ENCODE results near the gene CTDP1.
A peak's percentile ranks its signal among the peaks of the same experiment; 100 is the strongest.

CTDP1 gene

DNA sequence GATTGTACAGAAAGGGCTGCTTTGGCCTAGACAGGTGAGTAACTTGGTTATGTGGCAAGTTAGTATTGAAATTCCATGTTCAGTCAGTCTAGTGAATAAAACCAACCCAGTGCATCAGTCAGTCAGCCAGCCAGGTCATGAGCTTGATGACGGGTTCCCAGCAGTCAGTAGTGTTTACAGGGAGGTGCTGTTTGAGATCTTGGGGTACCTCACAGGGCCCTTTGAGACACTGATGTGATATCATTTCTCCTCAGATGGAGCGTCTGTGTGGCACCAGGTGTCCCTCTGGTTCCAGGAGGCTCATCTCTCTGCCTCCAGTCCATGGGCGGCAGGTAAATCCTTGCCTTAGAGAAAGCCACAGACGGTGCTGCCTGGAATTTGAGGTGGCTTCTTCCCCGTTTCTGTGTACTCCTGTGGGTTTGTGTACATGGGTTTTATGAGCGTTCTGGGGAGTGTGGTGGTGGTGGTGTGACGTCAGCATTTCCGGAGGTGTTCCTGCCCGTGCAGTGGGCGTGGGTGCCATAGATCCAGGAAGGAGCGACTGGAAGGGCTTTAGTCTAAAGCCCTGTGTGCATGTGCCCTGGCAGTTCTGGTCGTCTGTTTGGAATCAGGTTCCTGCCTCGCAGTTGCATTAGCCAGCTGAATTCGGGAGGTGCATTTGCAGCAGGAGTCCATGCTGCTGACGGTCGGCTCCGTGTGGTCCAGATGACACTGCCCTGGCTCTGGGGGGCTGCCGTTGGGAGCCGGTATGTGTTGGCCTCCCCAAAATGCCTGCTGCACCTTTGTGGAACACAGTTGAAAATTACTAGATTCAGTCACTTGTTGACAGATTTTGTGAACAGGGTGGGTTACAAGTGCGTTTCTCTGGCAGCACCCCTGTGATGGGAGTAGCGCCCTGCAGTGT lies 2.1 kb downstream of the CTDP1 start:
- in situ Hi-C loops (cut with MboI; ENCODE audit: low pct_unique_long_range_greater_than_20kb, low sequenced_read_pairs, unreplicated experiment) = no loop called here
- DNase-seq (ENCODE audit: low spot score) = no peak
- TF ChIP-seq, protein P1, sequence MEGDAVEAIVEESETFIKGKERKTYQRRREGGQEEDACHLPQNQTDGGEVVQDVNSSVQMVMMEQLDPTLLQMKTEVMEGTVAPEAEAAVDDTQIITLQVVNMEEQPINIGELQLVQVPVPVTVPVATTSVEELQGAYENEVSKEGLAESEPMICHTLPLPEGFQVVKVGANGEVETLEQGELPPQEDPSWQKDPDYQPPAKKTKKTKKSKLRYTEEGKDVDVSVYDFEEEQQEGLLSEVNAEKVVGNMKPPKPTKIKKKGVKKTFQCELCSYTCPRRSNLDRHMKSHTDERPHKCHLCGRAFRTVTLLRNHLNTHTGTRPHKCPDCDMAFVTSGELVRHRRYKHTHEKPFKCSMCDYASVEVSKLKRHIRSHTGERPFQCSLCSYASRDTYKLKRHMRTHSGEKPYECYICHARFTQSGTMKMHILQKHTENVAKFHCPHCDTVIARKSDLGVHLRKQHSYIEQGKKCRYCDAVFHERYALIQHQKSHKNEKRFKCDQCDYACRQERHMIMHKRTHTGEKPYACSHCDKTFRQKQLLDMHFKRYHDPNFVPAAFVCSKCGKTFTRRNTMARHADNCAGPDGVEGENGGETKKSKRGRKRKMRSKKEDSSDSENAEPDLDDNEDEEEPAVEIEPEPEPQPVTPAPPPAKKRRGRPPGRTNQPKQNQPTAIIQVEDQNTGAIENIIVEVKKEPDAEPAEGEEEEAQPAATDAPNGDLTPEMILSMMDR (IDR thresholded peaks at IDR 0.05; ENCODE audit: extremely low read depth, insufficient read depth, missing control alignments) = no peak

GRCh38 chr18:79682481-79682880 lies 2.9 kb downstream of the CTDP1 start:
- TF ChIP-seq, protein P1 (IDR thresholded peaks at IDR 0.05; ENCODE audit: extremely low read depth, insufficient read depth, missing control alignments) = no peak
- DNase-seq (ENCODE audit: low spot score) = no peak
- in situ Hi-C loops (cut with MboI; ENCODE audit: low pct_unique_long_range_greater_than_20kb, low sequenced_read_pairs, unreplicated experiment) = no loop called here

DNA sequence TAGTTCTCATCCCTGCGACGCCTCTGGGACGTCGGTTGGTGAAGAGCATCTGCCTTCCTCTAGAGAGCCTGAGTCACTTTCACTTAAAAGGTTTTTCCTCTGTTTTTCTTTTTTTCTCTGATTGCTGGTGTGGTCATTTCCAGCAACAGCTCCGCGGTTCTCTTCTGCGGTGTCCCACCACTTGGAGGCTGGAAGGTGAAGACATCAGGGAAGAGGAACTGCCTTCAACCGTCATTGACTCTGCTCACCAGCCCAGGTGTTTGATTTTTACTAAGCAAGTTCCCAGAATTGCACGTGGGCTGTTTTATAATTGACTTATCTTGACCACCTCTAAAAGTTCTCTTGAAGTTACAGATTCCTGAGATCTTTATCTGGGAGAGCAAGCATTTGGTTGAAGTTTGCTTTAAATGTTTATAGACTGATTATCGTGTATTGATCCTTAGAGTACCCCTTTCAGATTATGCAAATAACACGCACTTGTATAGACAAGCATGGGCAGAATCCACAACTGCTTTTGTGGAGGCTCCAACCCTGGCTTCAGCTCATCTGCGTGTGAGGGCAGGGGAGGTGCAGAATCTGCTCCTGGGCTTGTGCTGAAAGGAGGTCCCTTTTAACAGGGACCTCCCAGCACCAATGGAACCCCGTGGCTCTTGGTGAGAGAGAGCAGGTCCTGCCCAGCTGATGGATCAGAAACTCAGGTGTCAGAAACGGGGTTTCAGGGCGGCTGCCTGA lies 3.5 kb downstream of the CTDP1 start:
- peak; percentile 23 for DNase-seq (ENCODE audit: low spot score)
- in situ Hi-C loops (cut with MboI; ENCODE audit: low pct_unique_long_range_greater_than_20kb, low sequenced_read_pairs, unreplicated experiment) = no loop called here
- TF ChIP-seq, protein P1 (IDR thresholded peaks at IDR 0.05; ENCODE audit: extremely low read depth, insufficient read depth, missing control alignments) = no peak

- in situ Hi-C loops (cut with MboI; ENCODE audit: low pct_unique_long_range_greater_than_20kb, low sequenced_read_pairs, unreplicated experiment) = no loop called here
- TF ChIP-seq, protein P1 (IDR thresholded peaks at IDR 0.05; ENCODE audit: extremely low read depth, insufficient read depth, missing control alignments) = no peak
- no peak for DNase-seq (ENCODE audit: low spot score)
Measured at GRCh38 chr18:79683626-79684282, 4.2 kb downstream of the CTDP1 start.

- in situ Hi-C loops (cut with MboI; ENCODE audit: low pct_unique_long_range_greater_than_20kb, low sequenced_read_pairs, unreplicated experiment) = no loop called here
- DNase-seq (ENCODE audit: low spot score) = no peak
- TF ChIP-seq, protein P1 (IDR thresholded peaks at IDR 0.05; ENCODE audit: extremely low read depth, insufficient read depth, missing control alignments) = no peak
Measured at GRCh38 chr18:79684283-79684631, 4.7 kb downstream of the CTDP1 start.

GRCh38 chr18:79684787-79685186 lies 5.2 kb downstream of the CTDP1 start:
- TF ChIP-seq, protein P1 (IDR thresholded peaks at IDR 0.05; ENCODE audit: extremely low read depth, insufficient read depth, missing control alignments) = no peak
- in situ Hi-C loops (cut with MboI; ENCODE audit: low pct_unique_long_range_greater_than_20kb, low sequenced_read_pairs, unreplicated experiment) = no loop called here
- DNase-seq (ENCODE audit: low spot score) = no peak

All from GM13977 (cell line).